Uterine smooth muscle cell (primary cell): Measurements from ENCODE around the gene SLC17A8. TPM values are rescaled to one million over a fixed set of nuclear protein-coding genes. Genes with fewer than 3 reads are reported as not detected.

ENCODE experiments used
- total RNA-seq: library from RNA; depleted of rRNA; stranded (reverse); fragments of >200 nt; gene quantifications from 2 replicates; pipeline ENCODE4 v1.2.3, GENCODE V29; 2014

SLC17A8 gene
- total RNA-seq = 0.12 TPM in 1 of 2 replicates, not detected in the other

DNA sequence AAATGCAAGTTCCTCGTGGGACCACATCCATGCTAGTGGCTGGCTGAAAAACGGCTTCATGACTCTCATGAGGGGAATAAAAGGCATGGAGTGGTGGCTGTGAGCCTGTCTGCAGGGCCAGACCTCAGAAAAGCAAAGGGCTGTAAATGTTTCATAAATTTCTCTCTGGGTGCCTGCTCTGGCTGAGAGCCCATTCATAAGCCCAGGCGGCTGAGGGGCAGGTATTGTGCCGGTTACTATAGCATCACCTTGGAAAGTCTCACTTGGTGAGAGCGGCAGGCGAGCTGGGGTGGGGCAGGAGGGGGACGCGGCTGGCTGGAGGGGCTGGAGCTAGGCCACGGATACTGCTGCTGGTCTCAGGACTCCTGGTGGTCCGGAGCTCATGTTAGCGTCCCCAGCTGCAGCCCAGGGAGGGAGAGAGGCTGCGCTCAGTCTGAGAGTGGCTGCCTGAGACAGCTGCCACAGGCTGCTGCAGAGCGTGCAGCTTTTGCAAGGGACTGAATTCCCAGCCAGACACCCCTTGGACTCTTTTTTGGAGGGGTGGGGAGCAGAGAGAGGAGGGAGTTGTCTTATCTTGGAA, at the start of gene SLC17A8:
TSS of gene SLC17A8 (plus strand) at position 431 of the 580 bp plus-strand sequence. CDS start 318 bp downstream, outside the sequence.

Other genes with a start within 250 kb of the SLC17A8 start
- 42.0 and 47.8 TPM in 2 replicates for gene BLTP3B, start 214.2 kb upstream of the SLC17A8 start, total RNA-seq
- gene ACTR6, start 156.3 kb upstream of the SLC17A8 start, total RNA-seq = 22.4 and 24.5 TPM in 2 replicates
- gene DEPDC4, start 90.0 kb upstream of the SLC17A8 start, total RNA-seq = 1.1 and 3.2 TPM in 2 replicates
- gene SCYL2, start 89.9 kb upstream of the SLC17A8 start, total RNA-seq = 44.0 and 45.7 TPM in 2 replicates
- not detected in 2 replicates for gene NR1H4, start 116.8 kb downstream of the SLC17A8 start, total RNA-seq
- 44.6 and 87.9 TPM in 2 replicates for gene GAS2L3, start 216.6 kb downstream of the SLC17A8 start, total RNA-seq